ENCODE measurements around the gene IMPA2. TPM values are rescaled to one million over a fixed set of nuclear protein-coding genes. Genes with fewer than 3 reads are reported as not detected.

IMPA2 gene
- polyA plus RNA-seq, 4 donors: 22.6 to 58.3 (median 36.8) TPM

Other genes with a start within 250 kb of the IMPA2 start
- 10 to 100 TPM; 38.1 to 71.3 (median 60.8) TPM for gene CHMP1B, start 130.1 kb upstream of the IMPA2 start, polyA plus RNA-seq
- gene MPPE1, start 73.2 kb upstream of the IMPA2 start, polyA plus RNA-seq: 10 to 100 TPM; 23.9 to 36.6 (median 26.3) TPM
- under 1 TPM in 1 of 4 donors, not detected in 3; 0.27 TPM for gene ANKRD62, start 112.3 kb downstream of the IMPA2 start, polyA plus RNA-seq

Measured in small intestine (tissue), 4 donors.